ENCODE results near the gene ADAMTSL1.

The ADAMTSL1 gene

GRCh38 chr9:18495065-18495464 lies 21.1 kb downstream of the ADAMTSL1 start:
- Histone ChIP-seq H3K9me3 (ENCODE audit: low read length) (no peaks in the 10 kb centered on the region), H3K4me3 (ENCODE audit: low read length) (no peak overlapping the region), H2AFZ (ENCODE audit: low read depth, low read length) (no peak overlapping the region), H3K27me3 (ENCODE audit: insufficient read depth, low read length) (no peaks in the 10 kb centered on the region), H3K4me1 (ENCODE audit: insufficient read depth, low read length) (no peaks in the 10 kb centered on the region), H3K36me3 (ENCODE audit: insufficient read depth, low read length) (no peaks in the 10 kb centered on the region)

- no peak overlapping the region for H3K4me3 ChIP-seq (ENCODE audit: low read length)
- H3K9me3 ChIP-seq (ENCODE audit: low read length) = no peaks in the 10 kb centered on the region
- no peaks in the 10 kb centered on the region for H3K4me1 ChIP-seq (ENCODE audit: insufficient read depth, low read length)
- H3K36me3 ChIP-seq (ENCODE audit: insufficient read depth, low read length) = no peaks in the 10 kb centered on the region
- no peak overlapping the region for H2AFZ ChIP-seq (ENCODE audit: low read depth, low read length)
- no peaks in the 10 kb centered on the region for H3K27me3 ChIP-seq (ENCODE audit: insufficient read depth, low read length)
These were observed 22.5 kb downstream of the ADAMTSL1 start for GRCh38 chr9:18496256-18497000.

- Histone ChIP-seq H3K27me3 (ENCODE audit: insufficient read depth, low read length) (no peaks in the 10 kb centered on the region), H3K36me3 (ENCODE audit: insufficient read depth, low read length) (no peaks in the 10 kb centered on the region), H2AFZ (ENCODE audit: low read depth, low read length) (no peak overlapping the region), H3K4me1 (ENCODE audit: insufficient read depth, low read length) (no peaks in the 10 kb centered on the region), H3K9me3 (ENCODE audit: low read length) (no peaks in the 10 kb centered on the region), H3K4me3 (ENCODE audit: low read length) (no peak overlapping the region)
These were observed 25.1 kb downstream of the ADAMTSL1 start for GRCh38 chr9:18499062-18499461.

GRCh38 chr9:18499980-18500379 lies 26.0 kb downstream of the ADAMTSL1 start:
- H3K4me3 ChIP-seq (ENCODE audit: low read length) = no peak overlapping the region
- no peak overlapping the region for H2AFZ ChIP-seq (ENCODE audit: low read depth, low read length)
- H3K36me3 ChIP-seq (ENCODE audit: insufficient read depth, low read length) = no peaks in the 10 kb centered on the region
- H3K4me1 ChIP-seq (ENCODE audit: insufficient read depth, low read length) = no peaks in the 10 kb centered on the region
- H3K9me3 ChIP-seq (ENCODE audit: low read length) = no peaks in the 10 kb centered on the region
- no peaks in the 10 kb centered on the region for H3K27me3 ChIP-seq (ENCODE audit: insufficient read depth, low read length)

GRCh38 chr9:18500451-18500850 lies 26.5 kb downstream of the ADAMTSL1 start:
- Histone ChIP-seq H3K27me3 (ENCODE audit: insufficient read depth, low read length) (no peaks in the 10 kb centered on the region), H2AFZ (ENCODE audit: low read depth, low read length) (no peak overlapping the region), H3K4me1 (ENCODE audit: insufficient read depth, low read length) (no peaks in the 10 kb centered on the region), H3K36me3 (ENCODE audit: insufficient read depth, low read length) (no peaks in the 10 kb centered on the region), H3K4me3 (ENCODE audit: low read length) (no peak overlapping the region), H3K9me3 (ENCODE audit: low read length) (no peaks in the 10 kb centered on the region)

- no peaks in the 10 kb centered on the region for H3K27me3 ChIP-seq (ENCODE audit: insufficient read depth, low read length)
- no peaks in the 10 kb centered on the region for H3K9me3 ChIP-seq (ENCODE audit: low read length)
- no peak overlapping the region for H3K4me3 ChIP-seq (ENCODE audit: low read length)
- H3K36me3 ChIP-seq (ENCODE audit: insufficient read depth, low read length) = no peaks in the 10 kb centered on the region
- H3K4me1 ChIP-seq (ENCODE audit: insufficient read depth, low read length) = no peaks in the 10 kb centered on the region
- no peak overlapping the region for H2AFZ ChIP-seq (ENCODE audit: low read depth, low read length)
These were observed 28.0 kb downstream of the ADAMTSL1 start for GRCh38 chr9:18501949-18502348.

GRCh38 chr9:18502546-18502945 lies 28.6 kb downstream of the ADAMTSL1 start:
- H3K9me3 ChIP-seq (ENCODE audit: low read length) = no peaks in the 10 kb centered on the region
- H3K4me3 ChIP-seq (ENCODE audit: low read length) = no peak overlapping the region
- no peaks in the 10 kb centered on the region for H3K4me1 ChIP-seq (ENCODE audit: insufficient read depth, low read length)
- no peaks in the 10 kb centered on the region for H3K27me3 ChIP-seq (ENCODE audit: insufficient read depth, low read length)
- no peaks in the 10 kb centered on the region for H3K36me3 ChIP-seq (ENCODE audit: insufficient read depth, low read length)
- no peak overlapping the region for H2AFZ ChIP-seq (ENCODE audit: low read depth, low read length)

GRCh38 chr9:18504707-18505106 lies 30.8 kb downstream of the ADAMTSL1 start:
- no peaks in the 10 kb centered on the region for H3K27me3 ChIP-seq (ENCODE audit: insufficient read depth, low read length)
- H3K4me3 ChIP-seq (ENCODE audit: low read length) = no peak overlapping the region
- no peaks in the 10 kb centered on the region for H3K9me3 ChIP-seq (ENCODE audit: low read length)
- H3K4me1 ChIP-seq (ENCODE audit: insufficient read depth, low read length) = no peaks in the 10 kb centered on the region
- peak overlapping the region; percentile 3 for H2AFZ ChIP-seq (ENCODE audit: low read depth, low read length)
- H3K36me3 ChIP-seq (ENCODE audit: insufficient read depth, low read length) = no peaks in the 10 kb centered on the region

- Histone ChIP-seq H3K36me3 (ENCODE audit: insufficient read depth, low read length) (no peaks in the 10 kb centered on the region), H3K4me1 (ENCODE audit: insufficient read depth, low read length) (no peaks in the 10 kb centered on the region), H2AFZ (ENCODE audit: low read depth, low read length) (no peak overlapping the region), H3K4me3 (ENCODE audit: low read length) (no peak overlapping the region), H3K27me3 (ENCODE audit: insufficient read depth, low read length) (no peaks in the 10 kb centered on the region), H3K9me3 (ENCODE audit: low read length) (no peaks in the 10 kb centered on the region)
These were observed 33.2 kb downstream of the ADAMTSL1 start for GRCh38 chr9:18507151-18507550.

GRCh38 chr9:18516514-18516913 lies 42.6 kb downstream of the ADAMTSL1 start:
- Histone ChIP-seq H3K4me3 (ENCODE audit: low read length) (no peak overlapping the region), H3K9me3 (ENCODE audit: low read length) (no peaks in the 10 kb centered on the region), H2AFZ (ENCODE audit: low read depth, low read length) (no peak overlapping the region), H3K4me1 (ENCODE audit: insufficient read depth, low read length) (no peaks in the 10 kb centered on the region), H3K36me3 (ENCODE audit: insufficient read depth, low read length) (no peaks in the 10 kb centered on the region), H3K27me3 (ENCODE audit: insufficient read depth, low read length) (no peaks in the 10 kb centered on the region)

GRCh38 chr9:18516965-18517364 lies 43.0 kb downstream of the ADAMTSL1 start:
- H3K4me1 ChIP-seq (ENCODE audit: insufficient read depth, low read length) = no peaks in the 10 kb centered on the region
- H3K4me3 ChIP-seq (ENCODE audit: low read length) = no peak overlapping the region
- no peaks in the 10 kb centered on the region for H3K36me3 ChIP-seq (ENCODE audit: insufficient read depth, low read length)
- H3K27me3 ChIP-seq (ENCODE audit: insufficient read depth, low read length) = no peaks in the 10 kb centered on the region
- H2AFZ ChIP-seq (ENCODE audit: low read depth, low read length) = no peak overlapping the region
- no peaks in the 10 kb centered on the region for H3K9me3 ChIP-seq (ENCODE audit: low read length)

GRCh38 chr9:18520416-18521047 lies 46.6 kb downstream of the ADAMTSL1 start:
- H3K4me1 ChIP-seq (ENCODE audit: insufficient read depth, low read length) = no peaks in the 10 kb centered on the region
- H3K9me3 ChIP-seq (ENCODE audit: low read length) = no peaks in the 10 kb centered on the region
- H3K36me3 ChIP-seq (ENCODE audit: insufficient read depth, low read length) = no peaks in the 10 kb centered on the region
- H3K4me3 ChIP-seq (ENCODE audit: low read length) = no peak overlapping the region
- H2AFZ ChIP-seq (ENCODE audit: low read depth, low read length) = no peak overlapping the region
- no peaks in the 10 kb centered on the region for H3K27me3 ChIP-seq (ENCODE audit: insufficient read depth, low read length)

- H2AFZ ChIP-seq (ENCODE audit: low read depth, low read length) = no peak overlapping the region
- peaks cover 4% of the 10 kb centered on the region for H3K4me1 ChIP-seq (ENCODE audit: insufficient read depth, low read length)
- H3K4me3 ChIP-seq (ENCODE audit: low read length) = no peak overlapping the region
- H3K36me3 ChIP-seq (ENCODE audit: insufficient read depth, low read length) = no peaks in the 10 kb centered on the region
- no peaks in the 10 kb centered on the region for H3K9me3 ChIP-seq (ENCODE audit: low read length)
- H3K27me3 ChIP-seq (ENCODE audit: insufficient read depth, low read length) = no peaks in the 10 kb centered on the region
These were observed 52.7 kb downstream of the ADAMTSL1 start for GRCh38 chr9:18526685-18527084.

Measured in neuron (in vitro differentiated cells).